ENCODE measurements around the gene GPBAR1.

DNA sequence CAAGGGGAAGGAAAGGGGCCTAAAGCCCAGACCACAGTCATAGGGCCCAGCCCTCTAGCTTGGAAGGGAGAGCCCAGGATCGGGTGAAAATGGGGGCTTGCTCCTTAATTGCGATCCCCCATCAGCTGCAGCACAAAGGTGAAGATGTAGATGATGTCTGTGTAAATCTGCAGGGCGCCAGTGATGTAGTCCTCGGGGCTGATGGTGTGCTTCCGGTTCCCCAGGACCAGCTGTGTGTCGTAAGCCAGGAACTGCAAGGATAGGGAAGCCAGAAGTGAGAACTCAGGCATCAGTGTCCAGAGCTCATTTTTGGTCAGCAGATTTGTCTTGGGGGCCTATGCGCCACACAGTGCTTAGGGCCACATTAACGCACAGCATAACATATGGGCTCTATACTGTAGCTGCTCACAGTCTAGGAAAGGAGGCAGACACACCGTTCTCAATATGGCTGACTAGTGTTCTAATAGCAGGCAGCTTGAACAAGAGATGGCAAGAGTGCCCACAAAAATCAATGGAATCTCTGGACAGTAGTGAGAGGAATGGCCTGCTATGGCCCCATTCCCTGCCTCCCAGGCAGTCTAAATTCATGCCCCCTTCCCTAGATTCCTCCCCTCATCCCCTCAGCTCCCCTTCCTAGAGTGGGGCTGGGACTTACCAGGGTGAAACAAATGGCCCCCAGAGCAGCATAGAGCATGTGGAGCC, 14.7 kb downstream of the GPBAR1 start:
- TF ChIP-seq EZH2 (IDR thresholded peaks at IDR 0.05) (no peak), POLR2AphosphoS5 (IDR thresholded peaks at IDR 0.05; ENCODE audit: borderline replicate concordance, low read depth, low read length) (no peak)

Measured in SK-N-MC (cell line).